SK-N-SH (cell line): ENCODE measurements around the gene PLEKHA4.
A peak's percentile ranks its signal among the peaks of the same experiment; 100 is the strongest.

Experiments
- CHD2 ChIP-seq: fragments of 150-350 bp; IDR thresholded peaks from 2 replicates; pipeline ENCODE4 v1.6.1; 2018; ENCODE audit warnings: low read length; ENCODE audit not compliant: partially characterized antibody
- CTCF ChIP-seq: fragments of 200-600 bp; sonication (generic); IDR thresholded peaks from 2 replicates; pipeline ENCODE4 v1.6.1; 2017; ENCODE audit warnings: antibody characterized with exemption, mild to moderate bottlenecking, moderate library complexity
- FOSL2 ChIP-seq: IDR thresholded peaks from 2 replicates; pipeline ENCODE4 v1.4.0; 2012; ENCODE audit warnings: low read depth, mild to moderate bottlenecking, moderate library complexity, borderline replicate concordance
- GABPA ChIP-seq: IDR thresholded peaks from 2 replicates; pipeline ENCODE4 v1.4.0; 2012; ENCODE audit warnings: low read depth, mild to moderate bottlenecking
- MAX ChIP-seq: IDR thresholded peaks from 2 replicates; pipeline ENCODE4 v1.4.0; 2012; ENCODE audit warnings: low read depth
- NFIC ChIP-seq: IDR thresholded peaks from 2 replicates; pipeline ENCODE4 v1.4.0; 2012; ENCODE audit warnings: borderline replicate concordance
- RAD21 ChIP-seq: IDR thresholded peaks from 2 replicates; pipeline ENCODE4 v1.6.1; 2012; ENCODE audit warnings: mild to moderate bottlenecking, low read length
- RFX5 ChIP-seq: IDR thresholded peaks from 2 replicates; pipeline ENCODE4 v1.6.1; 2012; ENCODE audit warnings: mild to moderate bottlenecking, improper control_type of control experiment, low read length
- TAF1 ChIP-seq: IDR thresholded peaks from 2 replicates; pipeline ENCODE4 v1.6.1; 2012; ENCODE audit warnings: low read depth, mild to moderate bottlenecking, low read length, moderate library complexity, borderline replicate concordance
- TEAD4 ChIP-seq: IDR thresholded peaks from 2 replicates; pipeline ENCODE4 v1.4.0; 2012; ENCODE audit warnings: mild to moderate bottlenecking, borderline replicate concordance; ENCODE audit not compliant: insufficient read depth
- ZBTB33 ChIP-seq: IDR thresholded peaks from 2 replicates; pipeline ENCODE4 v1.4.0; 2012; ENCODE audit warnings: low read depth, borderline replicate concordance

- TF ChIP-seq TEAD4 (no peak), CHD2 (no peak), CTCF (peak; percentile 94), MAX (no peak; the same call in 1 of the 2 replicates), ZBTB33 (no peak), FOSL2 (no peak), TAF1 (no peak), RAD21 (peak; percentile 92), GABPA (no peak), NFIC (no peak), RFX5 (no peak)
Observed at GRCh38 chr19:48835734-48836088, 32.7 kb downstream of the PLEKHA4 start.
